AG10803 (cell line): ENCODE measurements around the gene CMTM8.

Experiments
- DNase-seq: peaks from one replicate; pipeline ENCODE4 v3.0.0; 2010; ENCODE audit warnings: low read depth
- H3K4me3 ChIP-seq: 2 replicates; pipeline ENCODE4 v1.5.1; 2011; ENCODE audit warnings: mild to moderate bottlenecking, low read length, control low read depth
- CTCF ChIP-seq: conservative IDR thresholded peaks from 2 replicates; pipeline ENCODE4 v1.5.1; 2011; ENCODE audit warnings: mild to moderate bottlenecking, low read length, control low read depth, inconsistent platforms

CMTM8 gene

GRCh38 chr3:32347343-32348125 lies 109.1 kb downstream of the CMTM8 start:
- no peak overlapping the region for H3K4me3 ChIP-seq
- TF ChIP-seq CTCF = no peak
- DNase-seq = no peak

- TF ChIP-seq CTCF = no peak
- no peak overlapping the region for H3K4me3 ChIP-seq
- DNase-seq = no peak
Observed at GRCh38 chr3:32349184-32349583, 110.7 kb downstream of the CMTM8 start.

DNA sequence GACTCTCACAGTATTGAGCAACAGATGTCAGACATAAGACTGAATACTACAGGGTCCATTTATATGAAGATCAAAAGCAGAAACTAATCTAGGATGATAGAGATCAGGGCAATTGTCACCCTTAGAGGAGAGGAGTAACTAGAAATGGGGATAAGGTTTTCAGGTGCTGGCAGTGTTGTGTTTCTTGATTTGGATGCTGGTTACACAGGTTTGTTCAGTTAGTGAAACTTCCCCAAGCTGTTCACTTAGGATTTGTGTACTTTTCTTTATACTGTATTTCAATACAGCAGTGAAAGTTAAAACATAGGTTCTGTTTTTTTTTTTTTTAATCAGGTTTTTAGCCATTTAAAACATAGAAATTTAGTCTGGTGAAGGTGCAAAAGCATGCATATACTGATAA lies 114.1 kb downstream of the CMTM8 start:
- no peak for TF ChIP-seq CTCF
- DNase-seq = no peak
- no peak overlapping the region for H3K4me3 ChIP-seq

GRCh38 chr3:32353351-32353750 lies 114.9 kb downstream of the CMTM8 start:
- TF ChIP-seq CTCF = no peak

DNA sequence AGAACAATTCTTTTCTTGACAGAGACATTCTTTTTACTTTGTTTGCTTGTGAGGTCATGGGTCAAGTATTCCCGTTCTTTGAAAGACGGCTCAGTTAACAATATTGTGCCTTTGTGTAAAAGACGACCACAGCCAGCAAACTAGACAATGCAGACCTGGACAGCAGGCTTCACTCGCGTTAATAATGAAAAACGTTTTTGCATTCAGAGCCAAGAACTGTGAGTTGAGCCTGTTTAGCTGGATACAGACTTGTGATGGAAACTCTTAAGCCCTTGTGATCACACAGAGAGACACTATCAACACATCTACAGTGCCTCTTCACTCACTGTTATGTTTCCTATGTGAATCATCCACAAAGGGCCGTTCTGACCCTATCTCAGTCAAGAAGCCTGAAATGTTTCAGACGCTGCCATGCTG lies 115.9 kb downstream of the CMTM8 start:
- no peak for DNase-seq
- no peak overlapping the region for H3K4me3 ChIP-seq
- no peak for TF ChIP-seq CTCF

More at GRCh38 chr3:32353351-32353750, 114.9 kb downstream of the CMTM8 start:
- H3K4me3 ChIP-seq = no peak overlapping the region
- no peak for DNase-seq

DNA sequence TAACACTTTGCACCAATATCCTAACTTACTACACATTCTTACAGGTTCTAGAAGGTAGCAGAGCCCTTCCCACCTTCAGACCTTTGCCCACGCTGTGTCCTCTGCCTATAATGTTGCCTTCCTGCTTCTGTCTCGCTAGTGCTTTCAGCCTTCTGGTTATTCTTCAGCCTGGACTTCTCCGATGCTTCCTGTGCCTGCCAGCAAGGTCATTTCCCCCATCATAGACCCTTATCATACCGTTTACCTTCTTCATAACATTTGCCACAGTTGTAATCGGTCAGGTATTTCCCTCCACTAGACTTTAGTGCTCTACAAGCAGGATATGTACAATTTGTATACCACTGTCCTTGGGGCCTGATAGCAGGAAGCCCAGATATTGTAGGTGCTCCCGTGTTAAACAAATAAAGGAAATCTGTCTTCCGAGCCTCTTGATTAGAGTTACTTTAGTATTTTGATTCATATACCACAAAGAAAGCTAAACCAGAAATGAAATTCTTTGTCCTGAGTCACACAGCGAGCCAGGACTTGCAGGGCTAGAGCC lies 117.3 kb downstream of the CMTM8 start:
- no peak overlapping the region for H3K4me3 ChIP-seq
- no peak for DNase-seq
- TF ChIP-seq CTCF = no peak

GRCh38 chr3:32359766-32360492 lies 121.4 kb downstream of the CMTM8 start:
- no peak for DNase-seq
- no peak overlapping the region for H3K4me3 ChIP-seq
- TF ChIP-seq CTCF = no peak
